HepG2 (cell line): ENCODE data around the gene CCDC174. TPM values are rescaled to one million over a fixed set of nuclear protein-coding genes. Genes with fewer than 3 reads are reported as not detected.

Source experiments
- AGO1 ChIP-seq: fragments of 200-400 bp; formaldehyde crosslinking; IDR thresholded peaks from 2 replicates; pipeline ENCODE4 v1.6.1; 2017; ENCODE audit warnings: mild to moderate bottlenecking, low read depth, low read length, moderate library complexity; ENCODE audit not compliant: poor library complexity, severe bottlenecking
- AGO2 ChIP-seq: fragments of 200-400 bp; formaldehyde crosslinking; optimal IDR thresholded peaks from 2 replicates; pipeline ENCODE3; 2017; ENCODE audit warnings: mild to moderate bottlenecking, low read depth, low read length, moderate library complexity
- CAMTA2 ChIP-seq: sonication (generic); formaldehyde crosslinking; IDR thresholded peaks from 2 replicates; pipeline ENCODE4 v1.4.0; 2020; ENCODE audit warnings: mild to moderate bottlenecking, missing genetic modification reagents, borderline replicate concordance
- CSRNP1 ChIP-seq: sonication (generic); formaldehyde crosslinking; IDR thresholded peaks from 2 replicates; pipeline ENCODE4 v1.8.1; 2023; ENCODE audit warnings: mild to moderate bottlenecking, missing genetic modification reagents
- DBP ChIP-seq: sonication (generic); formaldehyde crosslinking; IDR thresholded peaks from 2 replicates; pipeline ENCODE4 v1.4.0; 2020; ENCODE audit warnings: missing genetic modification reagents; ENCODE audit errors: not compliant biosample characterization
- FOSL1 ChIP-seq: sonication (generic); formaldehyde crosslinking; IDR thresholded peaks from 2 replicates; pipeline ENCODE4 v1.9.0; 2021; ENCODE audit warnings: missing genetic modification reagents, borderline replicate concordance
- FOSL2 ChIP-seq: sonication (generic); formaldehyde crosslinking; IDR thresholded peaks from 2 replicates; pipeline ENCODE4 v1.4.0; 2020; ENCODE audit warnings: missing genetic modification reagents
- GABPA ChIP-seq, 2 experiments: IDR thresholded peaks; 2 replicates each; pipeline ENCODE4 v1.6.1; 2011 to 2016; ENCODE audit warnings: low read depth in 2 of 2, low read length in 1 of 2, missing biosample characterization in 1 of 2, missing genetic modification characterization in 1 of 2
- HNRNPH1 ChIP-seq: fragments of 200-400 bp; formaldehyde crosslinking; optimal IDR thresholded peaks from 2 replicates; pipeline ENCODE3; 2017; ENCODE audit warnings: mild to moderate bottlenecking, low read depth, low read length
- IRF1 ChIP-seq: sonication (generic); formaldehyde crosslinking; IDR thresholded peaks from 2 replicates; pipeline ENCODE4 v1.4.0; 2020; ENCODE audit warnings: low read depth, mild to moderate bottlenecking, missing genetic modification reagents
- KDM2A ChIP-seq: sonication (generic); formaldehyde crosslinking; IDR thresholded peaks from 2 replicates; pipeline ENCODE4 v1.4.0; 2020; ENCODE audit warnings: low read depth, missing genetic modification reagents, borderline replicate concordance
- MAFF ChIP-seq: IDR thresholded peaks from 2 replicates; pipeline ENCODE4 v1.6.1; 2011; ENCODE audit warnings: low read depth, low read length, improper control_type of control experiment
- NCOA1 ChIP-seq: sonication (generic); formaldehyde crosslinking; IDR thresholded peaks from 2 replicates; pipeline ENCODE4 v1.9.0; 2021; ENCODE audit warnings: missing genetic modification reagents
- PHB2 ChIP-seq: fragments of 450-650 bp; IDR thresholded peaks from 2 replicates; pipeline ENCODE4 v1.6.1; 2018; ENCODE audit not compliant: partially characterized antibody
- PHF5A ChIP-seq: IDR thresholded peaks from one replicate; pipeline ENCODE4 v1.6.1; 2018; ENCODE audit warnings: low read depth, missing genetic modification reagents; ENCODE audit not compliant: unreplicated experiment
- SMC3 ChIP-seq: IDR thresholded peaks from 2 replicates; pipeline ENCODE4 v1.6.1; 2011; ENCODE audit warnings: low read length, improper control_type of control experiment
- TGIF2 ChIP-seq: IDR thresholded peaks from 2 replicates; pipeline ENCODE4 v1.6.1; 2016; ENCODE audit warnings: control low read depth, missing compliant biosample characterization
- ZFAT ChIP-seq: sonication (generic); formaldehyde crosslinking; conservative IDR thresholded peaks from 2 replicates; pipeline ENCODE4 v1.8.1; 2023; ENCODE audit warnings: missing genetic modification reagents, inconsistent platforms
- ZFYVE20 ChIP-seq: sonication (generic); formaldehyde crosslinking; IDR thresholded peaks from 2 replicates; pipeline ENCODE4 v1.8.0; 2023; ENCODE audit warnings: low read depth, mild to moderate bottlenecking, moderate library complexity, missing genetic modification reagents, borderline replicate concordance
- ZNF3 ChIP-seq: IDR thresholded peaks from 2 replicates; pipeline ENCODE4 v1.7.0; 2017; ENCODE audit warnings: inconsistent platforms
- ZNF382 ChIP-seq: sonication (generic); formaldehyde crosslinking; IDR thresholded peaks from 2 replicates; pipeline ENCODE4 v1.5.0; 2020; ENCODE audit warnings: missing genetic modification reagents, mild to moderate bottlenecking, borderline replicate concordance
- ZNF878 ChIP-seq: sonication (generic); formaldehyde crosslinking; IDR thresholded peaks from 2 replicates; pipeline ENCODE4 v1.8.1; 2023; ENCODE audit warnings: mild to moderate bottlenecking, missing genetic modification reagents, moderate library complexity
- polyA plus RNA-seq, 8 experiments: library from polyadenylated mRNA; depleted of rRNA in 3 of 8; stranded (reverse) in 7 of 8; unstranded in 1 of 8; fragments of >200 nt; fragmentation: Illumina TruSeq in 4 of 8; extraction: Trizol in 4 of 8; gene quantifications; 2 replicates each; pipeline versions ENCODE4 v1.2.1 to v1.2.3, GENCODE V29; 2011 to 2016; ENCODE audit warnings: low read depth in 4 of 8, missing spikeins in 1 of 8, mixed read lengths in 1 of 8; ENCODE audit not compliant: insufficient read depth in 1 of 8
- total RNA-seq, 5 experiments: library from RNA; depleted of rRNA; stranded (reverse); fragments of >200 nt; fragmentation: Illumina TruSeq; extraction: Trizol; gene quantifications; 2 replicates each; pipeline ENCODE4 v1.2.3, GENCODE V29; 2016; ENCODE audit warnings: low read depth in 1 of 5

The CCDC174 gene
- total and polyA plus RNA-seq, 2 of the 13 experiments (the other 11 are each of a cell fraction or from before 2014, with no cell fraction given) = 5.4 to 11.0 TPM

GRCh38 chr3:14633819-14634424 is 17.6 kb upstream of the CCDC174 start (continued):
- TF ChIP-seq CSRNP1 (no peak), ZFAT (CRISPR knock-in tag) (no peak), ZNF3 (CRISPR knock-in tag) (no peak), AGO1 (no peak), PHB2 (no peak), TGIF2 (0 out of 2 replicates have a peak, but pooled peaks have one; percentile 54), CAMTA2 (CRISPR knock-in tag) (no peak), ZFYVE20 (CRISPR knock-in tag) (no peak), ZNF878 (no peak), MAFF (no peak), HNRNPH1 (no peak), SMC3 (peak; percentile 61), PHF5A (CRISPR knock-in tag) (no peak), ZNF382 (CRISPR knock-in tag) (no peak), AGO2 (no peak), DBP (CRISPR knock-in tag) (no peak), FOSL1 (CRISPR knock-in tag) (no peak), NCOA1 (no peak), KDM2A (no peak), IRF1 (CRISPR knock-in tag) (no peak), FOSL2 (CRISPR knock-in tag) (no peak), GABPA (IDR thresholded peaks at IDR 0.05; ENCODE audit: low read depth, low read length) (no peak), GABPA (CRISPR knock-in tag; IDR thresholded peaks at IDR 0.05; ENCODE audit: low read depth) (no peak)
